Liver (tissue), 9 donors: ENCODE data around the gene OIT3. TPM values are rescaled to one million over a fixed set of nuclear protein-coding genes. Genes with fewer than 3 reads are reported as not detected.
A peak's percentile ranks its signal among the peaks of the same experiment; 100 is the strongest.

Experiments
- DNase-seq: peaks from one replicate; pipeline ENCODE4 v3.0.0-alpha.2; 2017; ENCODE audit warnings: low spot score
- H3K27ac ChIP-seq, 2 donors: one replicate each; pipeline ENCODE4 v1.7.0; 2013; ENCODE audit warnings: inconsistent platforms in 2 of 2, low read length in 2 of 2, control low read depth in 1 of 2, low read depth in 1 of 2, mild to moderate bottlenecking in 1 of 2
- H3K27me3 ChIP-seq, 4 donors: one replicate each; pipeline versions ENCODE4 v1.6.1 to v1.7.0; 2013; ENCODE audit warnings: low read length in 3 of 4, inconsistent platforms in 1 of 4, mild to moderate bottlenecking in 1 of 4, moderate library complexity in 1 of 4; ENCODE audit not compliant: control insufficient read depth in 4 of 4, insufficient read depth in 4 of 4
- H3K36me3 ChIP-seq, 4 donors: one replicate each; pipeline versions ENCODE4 v1.6.1 to v1.7.0; 2013; ENCODE audit warnings: low read length in 3 of 4, mild to moderate bottlenecking in 3 of 4, low read depth in 1 of 4, moderate library complexity in 1 of 4; ENCODE audit not compliant: control insufficient read depth in 4 of 4, insufficient read depth in 3 of 4
- H3K4me1 ChIP-seq, 4 donors: one replicate each; pipeline versions ENCODE4 v1.6.1 to v1.7.0; 2013; ENCODE audit warnings: low read length in 3 of 4, mild to moderate bottlenecking in 3 of 4, moderate library complexity in 1 of 4; ENCODE audit not compliant: control insufficient read depth in 4 of 4, insufficient read depth in 4 of 4
- H3K4me3 ChIP-seq, 3 donors: one replicate each; pipeline versions ENCODE4 v1.6.1 to v1.7.0; 2013; ENCODE audit warnings: low read length in 3 of 3, control low read depth in 1 of 3, low read depth in 1 of 3, mild to moderate bottlenecking in 1 of 3
- H3K9ac ChIP-seq, 2 donors: one replicate each; pipeline ENCODE4 v1.7.0; 2013; ENCODE audit warnings: low read length in 2 of 2, mild to moderate bottlenecking in 2 of 2, moderate library complexity in 2 of 2, control low read depth in 1 of 2, low read depth in 1 of 2
- H3K9me3 ChIP-seq, 4 donors: one replicate each; pipeline versions ENCODE4 v1.6.1 to v1.7.0; 2013; ENCODE audit warnings: low read length in 3 of 4; ENCODE audit not compliant: control insufficient read depth in 4 of 4
- EGR1 ChIP-seq, 2 donors: IDR thresholded peaks; 2 replicates each; pipeline ENCODE4 v1.6.1; 2016 to 2018; ENCODE audit warnings: antibody characterized with exemption in 2 of 2, low read depth in 2 of 2
- FOXA1 ChIP-seq: IDR thresholded peaks from 2 replicates; pipeline ENCODE4 v1.6.1; 2016; ENCODE audit warnings: antibody characterized with exemption
- FOXA2 ChIP-seq: IDR thresholded peaks from 2 replicates; pipeline ENCODE4 v1.6.1; 2016; ENCODE audit warnings: antibody characterized with exemption
- GABPA ChIP-seq, 2 donors: IDR thresholded peaks in 1 of 2; conservative IDR thresholded peaks in 1 of 2; 2 replicates each; pipeline ENCODE4 v1.6.1; 2016; ENCODE audit warnings: antibody characterized with exemption in 2 of 2, mild to moderate bottlenecking in 1 of 2, moderate library complexity in 1 of 2
- HNF4A ChIP-seq, 2 donors: conservative IDR thresholded peaks; 2 replicates each; pipeline ENCODE4 v1.6.1; 2016; ENCODE audit warnings: antibody characterized with exemption in 2 of 2, mild to moderate bottlenecking in 2 of 2
- HNF4G ChIP-seq: IDR thresholded peaks from 2 replicates; pipeline ENCODE4 v1.6.1; 2016; ENCODE audit warnings: antibody characterized with exemption
- JUND ChIP-seq, 2 donors: IDR thresholded peaks; 2 replicates each; pipeline ENCODE4 v1.6.1; 2016; ENCODE audit warnings: antibody characterized with exemption in 2 of 2
- NR2F2 ChIP-seq: IDR thresholded peaks from 2 replicates; pipeline ENCODE4 v1.6.1; 2016; ENCODE audit warnings: antibody characterized with exemption
- RAD21 ChIP-seq, 2 donors: IDR thresholded peaks; 2 replicates each; pipeline ENCODE4 v1.6.1; 2016; ENCODE audit warnings: antibody characterized with exemption in 2 of 2, mild to moderate bottlenecking in 2 of 2
- RXRA ChIP-seq, 2 donors: IDR thresholded peaks; 2 replicates each; pipeline ENCODE4 v1.6.1; 2017 to 2018; ENCODE audit warnings: antibody characterized with exemption in 2 of 2, mild to moderate bottlenecking in 1 of 2
- SP1 ChIP-seq: IDR thresholded peaks from 2 replicates; pipeline ENCODE4 v1.6.1; 2018; ENCODE audit warnings: antibody characterized with exemption, mild to moderate bottlenecking
- TAF1 ChIP-seq: conservative IDR thresholded peaks from 2 replicates; pipeline ENCODE4 v1.6.1; 2016; ENCODE audit warnings: antibody characterized with exemption, mild to moderate bottlenecking
- YY1 ChIP-seq: IDR thresholded peaks from 2 replicates; pipeline ENCODE4 v1.6.1; 2016; ENCODE audit warnings: antibody characterized with exemption, mild to moderate bottlenecking
- WGBS: extraction: QIAGEN DNeasy Blood & Tissue Kit; methylation state at CpG from one replicate; pipeline ENCODE4 v1.1.7; 2013; 5-methylcytosine and 5-hydroxymethylcytosine counted together
- polyA plus RNA-seq, 2 donors: library from polyadenylated mRNA; stranded (reverse) in 1 of 2; unstranded in 1 of 2; fragments of 200-250 nt in 1 of 2; fragments of >200 nt in 1 of 2; fragmentation: Nextera tagmentation in 1 of 2; extraction: Ambion mirVana in 1 of 2; gene quantifications; one replicate each; pipeline versions ENCODE4 v1.2.1 to v1.2.3, GENCODE V29; 2013 to 2015
- total RNA-seq, 2 donors: library from RNA; depleted of rRNA; stranded (reverse); fragments of >200 nt; gene quantifications; one replicate each; pipeline ENCODE4 v1.2.3, GENCODE V29; 2014
- TF ChIP-seq, protein P1 (sequence below): IDR thresholded peaks from 2 replicates; pipeline ENCODE4 v1.6.1; 2016; ENCODE audit warnings: antibody characterized with exemption, mild to moderate bottlenecking
- TF ChIP-seq, protein P2 (sequence below): IDR thresholded peaks from 2 replicates; pipeline ENCODE4 v1.6.1; 2016; ENCODE audit warnings: antibody characterized with exemption
- TF ChIP-seq, protein P3 (sequence below): IDR thresholded peaks from 2 replicates; pipeline ENCODE4 v1.6.1; 2016; ENCODE audit warnings: antibody characterized with exemption
- TF ChIP-seq, protein P4 (sequence below): fragments of 150-350 bp; IDR thresholded peaks from 2 replicates; pipeline ENCODE4 v1.5.1; 2017; ENCODE audit warnings: improper control_type of control experiment, low read depth, low read length; ENCODE audit not compliant: missing input control
- TF ChIP-seq, protein P5 (sequence below): IDR thresholded peaks from 2 replicates; pipeline ENCODE4 v1.6.1; 2016; ENCODE audit warnings: antibody characterized with exemption
- donor health status: healthy.
- donor health status: healthy.
- donor health status: healthy.
- donor health status: healthy.
- donor health status: healthy.

OIT3 gene
- total and polyA plus RNA-seq, 4 donors: 19.0 to 84.8 (median 59.8) TPM

DNA sequence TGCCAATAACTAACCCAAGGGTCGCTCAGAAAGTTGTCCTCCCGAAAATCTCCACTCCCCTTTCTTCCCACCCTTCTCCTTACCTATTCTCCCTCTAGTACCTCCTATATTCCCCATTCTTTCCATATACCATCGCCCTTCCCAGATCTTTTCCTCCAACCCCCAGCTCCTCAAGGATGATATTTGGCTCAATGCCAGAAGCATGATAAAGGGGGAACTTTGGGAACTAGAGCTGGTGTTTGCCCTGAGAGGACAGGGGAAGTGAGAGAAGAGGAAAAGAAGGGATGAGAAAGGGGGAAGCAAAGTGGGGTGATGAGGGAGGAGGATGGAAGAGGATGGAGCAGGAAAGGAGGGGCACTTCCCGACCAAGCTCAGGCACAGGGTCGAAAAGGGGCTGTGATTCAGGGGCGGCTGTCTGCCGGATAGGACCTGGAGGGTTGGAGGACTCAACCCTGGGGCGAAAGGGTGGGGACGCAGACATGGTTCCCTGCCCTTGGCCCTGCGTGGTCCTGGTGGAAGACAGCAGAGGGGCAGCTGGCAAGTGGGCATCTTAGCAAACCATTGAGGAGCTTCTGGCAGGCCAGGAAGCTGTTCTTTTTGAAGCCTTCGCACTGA is 1.8 kb downstream of the OIT3 start:
- no peak for DNase-seq
- peak overlapping the region in 1 of 2 donors; percentile 33 for H3K27ac ChIP-seq
- 82% methylated on average over 11 of the region's 11 CpGs for WGBS
- peak overlapping the region in 1 of 2 donors; percentile 36 for H3K9ac ChIP-seq
- no peaks in the 10 kb centered on the region for H3K27me3 ChIP-seq
- H3K4me3 ChIP-seq: peak overlapping the region; percentile 3 to 39 (median 14)
- TF ChIP-seq FOXA2 (no peak), RXRA (IDR thresholded peaks at IDR 0.05) (no peak), RAD21 (IDR thresholded peaks at IDR 0.05) (no peak), FOXA1 (no peak), HNF4G (no peak), TAF1 (no peak), YY1 (no peak), GABPA (IDR thresholded peaks at IDR 0.05 in 1 of 2, conservative IDR thresholded peaks at IDR 0.05 in 1 of 2) (no peak), EGR1 (IDR thresholded peaks at IDR 0.05; ENCODE audit: low read depth in 2 of 2) (no peak), SP1 (no peak), NR2F2 (no peak), HNF4A (conservative IDR thresholded peaks at IDR 0.05) (no peak), JUND (IDR thresholded peaks at IDR 0.05) (no peak)
- TF ChIP-seq, protein P1, sequence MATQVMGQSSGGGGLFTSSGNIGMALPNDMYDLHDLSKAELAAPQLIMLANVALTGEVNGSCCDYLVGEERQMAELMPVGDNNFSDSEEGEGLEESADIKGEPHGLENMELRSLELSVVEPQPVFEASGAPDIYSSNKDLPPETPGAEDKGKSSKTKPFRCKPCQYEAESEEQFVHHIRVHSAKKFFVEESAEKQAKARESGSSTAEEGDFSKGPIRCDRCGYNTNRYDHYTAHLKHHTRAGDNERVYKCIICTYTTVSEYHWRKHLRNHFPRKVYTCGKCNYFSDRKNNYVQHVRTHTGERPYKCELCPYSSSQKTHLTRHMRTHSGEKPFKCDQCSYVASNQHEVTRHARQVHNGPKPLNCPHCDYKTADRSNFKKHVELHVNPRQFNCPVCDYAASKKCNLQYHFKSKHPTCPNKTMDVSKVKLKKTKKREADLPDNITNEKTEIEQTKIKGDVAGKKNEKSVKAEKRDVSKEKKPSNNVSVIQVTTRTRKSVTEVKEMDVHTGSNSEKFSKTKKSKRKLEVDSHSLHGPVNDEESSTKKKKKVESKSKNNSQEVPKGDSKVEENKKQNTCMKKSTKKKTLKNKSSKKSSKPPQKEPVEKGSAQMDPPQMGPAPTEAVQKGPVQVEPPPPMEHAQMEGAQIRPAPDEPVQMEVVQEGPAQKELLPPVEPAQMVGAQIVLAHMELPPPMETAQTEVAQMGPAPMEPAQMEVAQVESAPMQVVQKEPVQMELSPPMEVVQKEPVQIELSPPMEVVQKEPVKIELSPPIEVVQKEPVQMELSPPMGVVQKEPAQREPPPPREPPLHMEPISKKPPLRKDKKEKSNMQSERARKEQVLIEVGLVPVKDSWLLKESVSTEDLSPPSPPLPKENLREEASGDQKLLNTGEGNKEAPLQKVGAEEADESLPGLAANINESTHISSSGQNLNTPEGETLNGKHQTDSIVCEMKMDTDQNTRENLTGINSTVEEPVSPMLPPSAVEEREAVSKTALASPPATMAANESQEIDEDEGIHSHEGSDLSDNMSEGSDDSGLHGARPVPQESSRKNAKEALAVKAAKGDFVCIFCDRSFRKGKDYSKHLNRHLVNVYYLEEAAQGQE: no peak
- TF ChIP-seq, protein P2, sequence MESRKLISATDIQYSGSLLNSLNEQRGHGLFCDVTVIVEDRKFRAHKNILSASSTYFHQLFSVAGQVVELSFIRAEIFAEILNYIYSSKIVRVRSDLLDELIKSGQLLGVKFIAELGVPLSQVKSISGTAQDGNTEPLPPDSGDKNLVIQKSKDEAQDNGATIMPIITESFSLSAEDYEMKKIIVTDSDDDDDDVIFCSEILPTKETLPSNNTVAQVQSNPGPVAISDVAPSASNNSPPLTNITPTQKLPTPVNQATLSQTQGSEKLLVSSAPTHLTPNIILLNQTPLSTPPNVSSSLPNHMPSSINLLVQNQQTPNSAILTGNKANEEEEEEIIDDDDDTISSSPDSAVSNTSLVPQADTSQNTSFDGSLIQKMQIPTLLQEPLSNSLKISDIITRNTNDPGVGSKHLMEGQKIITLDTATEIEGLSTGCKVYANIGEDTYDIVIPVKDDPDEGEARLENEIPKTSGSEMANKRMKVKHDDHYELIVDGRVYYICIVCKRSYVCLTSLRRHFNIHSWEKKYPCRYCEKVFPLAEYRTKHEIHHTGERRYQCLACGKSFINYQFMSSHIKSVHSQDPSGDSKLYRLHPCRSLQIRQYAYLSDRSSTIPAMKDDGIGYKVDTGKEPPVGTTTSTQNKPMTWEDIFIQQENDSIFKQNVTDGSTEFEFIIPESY: no peak
- TF ChIP-seq, protein P3, sequence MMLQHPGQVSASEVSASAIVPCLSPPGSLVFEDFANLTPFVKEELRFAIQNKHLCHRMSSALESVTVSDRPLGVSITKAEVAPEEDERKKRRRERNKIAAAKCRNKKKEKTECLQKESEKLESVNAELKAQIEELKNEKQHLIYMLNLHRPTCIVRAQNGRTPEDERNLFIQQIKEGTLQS: no peak
- TF ChIP-seq, protein P4, sequence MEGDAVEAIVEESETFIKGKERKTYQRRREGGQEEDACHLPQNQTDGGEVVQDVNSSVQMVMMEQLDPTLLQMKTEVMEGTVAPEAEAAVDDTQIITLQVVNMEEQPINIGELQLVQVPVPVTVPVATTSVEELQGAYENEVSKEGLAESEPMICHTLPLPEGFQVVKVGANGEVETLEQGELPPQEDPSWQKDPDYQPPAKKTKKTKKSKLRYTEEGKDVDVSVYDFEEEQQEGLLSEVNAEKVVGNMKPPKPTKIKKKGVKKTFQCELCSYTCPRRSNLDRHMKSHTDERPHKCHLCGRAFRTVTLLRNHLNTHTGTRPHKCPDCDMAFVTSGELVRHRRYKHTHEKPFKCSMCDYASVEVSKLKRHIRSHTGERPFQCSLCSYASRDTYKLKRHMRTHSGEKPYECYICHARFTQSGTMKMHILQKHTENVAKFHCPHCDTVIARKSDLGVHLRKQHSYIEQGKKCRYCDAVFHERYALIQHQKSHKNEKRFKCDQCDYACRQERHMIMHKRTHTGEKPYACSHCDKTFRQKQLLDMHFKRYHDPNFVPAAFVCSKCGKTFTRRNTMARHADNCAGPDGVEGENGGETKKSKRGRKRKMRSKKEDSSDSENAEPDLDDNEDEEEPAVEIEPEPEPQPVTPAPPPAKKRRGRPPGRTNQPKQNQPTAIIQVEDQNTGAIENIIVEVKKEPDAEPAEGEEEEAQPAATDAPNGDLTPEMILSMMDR: no peak
- TF ChIP-seq, protein P5, sequence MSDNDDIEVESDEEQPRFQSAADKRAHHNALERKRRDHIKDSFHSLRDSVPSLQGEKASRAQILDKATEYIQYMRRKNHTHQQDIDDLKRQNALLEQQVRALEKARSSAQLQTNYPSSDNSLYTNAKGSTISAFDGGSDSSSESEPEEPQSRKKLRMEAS: no peak
- H3K9me3 ChIP-seq: no peaks in the 10 kb centered on the region
- peaks cover 0 to 8% (median 7%) of the 10 kb centered on the region in 4 donors for H3K4me1 ChIP-seq
- no peaks in the 10 kb centered on the region for H3K36me3 ChIP-seq
